Mesendoderm (in vitro differentiated cells): ENCODE measurements around the gene DDX49.

ENCODE experiments used
- DNase-seq: peaks from one replicate; pipeline ENCODE4 v3.0.0; 2013
- H2AK5ac ChIP-seq: 2 replicates; pipeline ENCODE4 v1.6.1; 2013; ENCODE audit warnings: low read length, inconsistent platforms
- H2BK120ac ChIP-seq: 2 replicates; pipeline ENCODE4 v1.6.1; 2013; ENCODE audit warnings: low read depth, mild to moderate bottlenecking, low read length, moderate library complexity, mixed read lengths
- H2BK15ac ChIP-seq: replicated peaks from 2 replicates; pipeline ENCODE4 v1.6.1; 2013; ENCODE audit warnings: low read depth, mild to moderate bottlenecking, moderate library complexity
- H2BK5ac ChIP-seq: 2 replicates; pipeline ENCODE4 v1.6.1; 2013; ENCODE audit warnings: low read length, inconsistent platforms
- H3K18ac ChIP-seq: 2 replicates; pipeline ENCODE4 v1.6.1; 2013; ENCODE audit warnings: mild to moderate bottlenecking, low read length, mixed read lengths
- H3K23ac ChIP-seq: one replicate; pipeline ENCODE4 v1.6.1; 2013; ENCODE audit warnings: low read length
- H3K27ac ChIP-seq: 2 replicates; pipeline ENCODE4 v1.5.1; 2013; ENCODE audit warnings: low read depth, mild to moderate bottlenecking, inconsistent platforms, low read length, moderate library complexity
- H3K27me3 ChIP-seq: 2 replicates; pipeline ENCODE4 v1.6.1; 2013; ENCODE audit warnings: low read length, control low read depth, mild to moderate bottlenecking, inconsistent platforms; ENCODE audit not compliant: insufficient read depth, poor library complexity
- H3K36me3 ChIP-seq: 2 replicates; pipeline ENCODE4 v1.6.1; 2013; ENCODE audit warnings: low read length, inconsistent platforms; ENCODE audit not compliant: control insufficient read depth, insufficient read depth
- H3K4ac ChIP-seq: one replicate; pipeline ENCODE4 v1.6.1; 2013; ENCODE audit warnings: low read depth, mild to moderate bottlenecking, low read length, moderate library complexity
- H3K4me1 ChIP-seq: 2 replicates; pipeline ENCODE4 v1.6.1; 2013; ENCODE audit warnings: low read depth, low read length, inconsistent platforms; ENCODE audit not compliant: control insufficient read depth
- H3K4me2 ChIP-seq: 2 replicates; pipeline ENCODE4 v1.6.1; 2013; ENCODE audit warnings: low read length
- H3K4me3 ChIP-seq: 2 replicates; pipeline ENCODE4 v1.5.1; 2013; ENCODE audit warnings: mild to moderate bottlenecking, low read length
- H3K56ac ChIP-seq: one replicate; pipeline ENCODE4 v1.6.1; 2013; ENCODE audit warnings: low read length
- H3K79me1 ChIP-seq: 2 replicates; pipeline ENCODE4 v1.6.1; 2013; ENCODE audit warnings: low read length, inconsistent platforms
- H3K79me2 ChIP-seq: 2 replicates; pipeline ENCODE4 v1.6.1; 2013; ENCODE audit warnings: mild to moderate bottlenecking, low read length; ENCODE audit not compliant: control insufficient read depth, insufficient read depth
- H3K9ac ChIP-seq: 2 replicates; pipeline ENCODE4 v1.6.1; 2013; ENCODE audit warnings: low read length, inconsistent platforms
- H4K5ac ChIP-seq: one replicate; pipeline ENCODE4 v1.6.1; 2013; ENCODE audit warnings: low read length
- H4K8ac ChIP-seq: one replicate; pipeline ENCODE4 v1.6.1; 2013; ENCODE audit warnings: low read depth, mild to moderate bottlenecking, control low read depth, low read length, moderate library complexity
- WGBS: extraction: QIAGEN DNeasy Blood & Tissue Kit; methylation state at CpG from one replicate; pipeline ENCODE4 v1.1.7; 2013; ENCODE audit warnings: low lambda C conversion rate, missing lambda C conversion rate; ENCODE audit not compliant: insufficient coverage; ENCODE audit errors: extremely low coverage; 5-methylcytosine and 5-hydroxymethylcytosine counted together

DDX49 gene

DNA sequence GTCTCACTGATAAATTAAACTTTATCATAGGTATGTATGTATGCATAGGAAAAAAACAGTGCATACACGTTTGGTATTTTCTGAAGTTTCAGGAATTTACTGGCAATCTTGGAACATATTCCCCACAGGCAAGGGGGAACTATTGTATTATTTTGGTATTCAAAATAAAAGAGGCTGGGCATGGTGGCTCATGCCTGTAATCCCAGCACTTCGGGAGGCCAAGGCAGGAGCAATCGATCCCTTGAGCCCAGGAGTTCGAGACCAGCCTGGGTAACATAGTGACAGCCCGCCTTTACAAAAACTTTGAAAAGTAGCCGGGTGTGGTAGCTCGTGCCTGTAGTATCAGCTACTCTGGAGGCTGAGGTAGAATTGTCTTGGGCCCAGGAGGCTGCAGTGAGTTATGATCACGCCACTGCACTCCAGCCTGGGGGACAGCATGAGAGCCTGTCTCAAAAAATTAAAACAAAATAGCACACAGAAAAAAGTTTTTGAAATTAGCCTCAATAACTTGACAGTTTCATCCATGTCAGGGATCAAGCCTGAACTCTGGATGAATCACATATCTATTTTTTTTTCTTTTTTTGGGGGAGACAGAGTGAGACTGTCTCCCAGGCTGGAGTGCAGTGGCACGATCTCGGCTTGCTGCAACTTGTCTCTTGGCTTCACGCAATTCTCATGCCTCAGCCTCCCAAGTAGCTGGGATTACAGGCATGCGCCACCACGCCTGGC, 50.6 kb downstream of the DDX49 start:
- no peak overlapping the region for H3K9ac ChIP-seq
- H3K36me3 ChIP-seq = no peaks in the 10 kb centered on the region
- H3K79me2 ChIP-seq = no peaks in the 10 kb centered on the region
- DNase-seq = no peak
- no peak overlapping the region for H3K23ac ChIP-seq
- no peaks in the 10 kb centered on the region for H3K27me3 ChIP-seq
- H2BK5ac ChIP-seq = no peak overlapping the region
- no peaks in the 10 kb centered on the region for H3K4me1 ChIP-seq
- no peak overlapping the region for H3K18ac ChIP-seq
- no peak overlapping the region for H2BK120ac ChIP-seq
- no peak overlapping the region for H3K4me3 ChIP-seq
- H3K27ac ChIP-seq = no peak overlapping the region
- no peak overlapping the region for H3K4me2 ChIP-seq
- no peak overlapping the region for H2BK15ac ChIP-seq
- no peak overlapping the region for H2AK5ac ChIP-seq
- no CpG with 5 or more reads among the region's 13 CpGs for WGBS
- H3K56ac ChIP-seq = no peak overlapping the region
- no peak overlapping the region for H4K8ac ChIP-seq
- no peak overlapping the region for H4K5ac ChIP-seq
- H3K79me1 ChIP-seq = no peaks in the 10 kb centered on the region
- H3K4ac ChIP-seq = no peak overlapping the region

DNA sequence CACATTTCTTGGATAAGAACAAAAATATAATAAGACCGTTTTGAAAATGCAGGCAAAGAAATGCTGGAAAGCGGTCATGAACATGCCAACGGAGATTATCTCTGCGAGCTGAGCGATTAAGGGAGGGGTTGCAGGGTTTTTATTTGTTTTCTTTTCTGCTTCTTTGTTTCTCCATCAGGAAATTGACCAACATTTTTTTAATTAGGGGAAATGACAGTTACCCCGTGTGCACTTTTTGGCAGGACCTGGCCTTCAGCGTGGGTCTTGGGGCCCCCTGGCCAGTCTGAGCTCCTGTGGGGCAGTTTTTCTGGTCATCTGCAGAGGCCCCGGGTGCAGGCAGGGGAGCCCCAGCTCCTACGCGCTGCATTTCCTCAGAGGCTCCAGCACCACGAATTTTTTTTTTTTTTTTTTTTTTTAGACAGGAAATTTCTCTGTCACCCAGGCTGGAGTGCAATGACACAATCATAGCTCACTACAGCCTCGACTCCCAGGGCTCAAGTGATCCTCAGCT, 52.8 kb downstream of the DDX49 start:
- no peak overlapping the region for H3K4me3 ChIP-seq
- H3K4ac ChIP-seq = no peak overlapping the region
- no peak overlapping the region for H4K5ac ChIP-seq
- H2BK120ac ChIP-seq = no peak overlapping the region
- no peak overlapping the region for H4K8ac ChIP-seq
- H3K79me1 ChIP-seq = no peaks in the 10 kb centered on the region
- no peaks in the 10 kb centered on the region for H3K36me3 ChIP-seq
- no peak overlapping the region for H2BK15ac ChIP-seq
- H3K56ac ChIP-seq = no peak overlapping the region
- H3K4me1 ChIP-seq = no peaks in the 10 kb centered on the region
- no peak overlapping the region for H3K9ac ChIP-seq
- no peak for DNase-seq
- no peak overlapping the region for H2BK5ac ChIP-seq
- H3K4me2 ChIP-seq = no peak overlapping the region
- H3K23ac ChIP-seq = no peak overlapping the region
- no peak overlapping the region for H3K27ac ChIP-seq
- H2AK5ac ChIP-seq = no peak overlapping the region
- H3K79me2 ChIP-seq = no peaks in the 10 kb centered on the region
- no peak overlapping the region for H3K18ac ChIP-seq
- no CpG with 5 or more reads among the region's 12 CpGs for WGBS
- H3K27me3 ChIP-seq = no peaks in the 10 kb centered on the region

DNA sequence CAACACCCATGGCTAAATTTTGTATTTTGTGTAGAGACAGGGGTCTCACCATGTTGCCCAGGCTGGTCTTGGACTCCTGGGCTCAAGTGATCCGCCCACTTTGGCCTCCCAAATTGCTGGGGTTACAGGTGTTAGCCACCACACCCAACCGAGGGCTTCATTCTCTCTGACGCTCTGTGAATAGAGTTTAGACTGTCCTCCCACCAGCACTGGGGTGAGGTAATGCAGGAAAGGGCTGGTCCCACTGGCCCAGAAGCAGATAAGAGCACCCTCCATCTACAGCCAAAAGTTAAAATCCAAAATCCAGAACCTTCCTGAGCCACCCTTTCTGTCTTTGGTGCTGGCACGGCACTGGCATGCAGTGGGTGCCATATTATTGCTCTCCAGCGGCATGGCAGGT, 53.3 kb downstream of the DDX49 start:
- no peak overlapping the region for H3K23ac ChIP-seq
- no peaks in the 10 kb centered on the region for H3K27me3 ChIP-seq
- no peak overlapping the region for H3K9ac ChIP-seq
- H3K56ac ChIP-seq = no peak overlapping the region
- H2AK5ac ChIP-seq = no peak overlapping the region
- no peaks in the 10 kb centered on the region for H3K36me3 ChIP-seq
- no peak for DNase-seq
- no peak overlapping the region for H3K4me2 ChIP-seq
- no peaks in the 10 kb centered on the region for H3K79me1 ChIP-seq
- no peak overlapping the region for H4K8ac ChIP-seq
- no peak overlapping the region for H2BK5ac ChIP-seq
- WGBS = no CpG with 5 or more reads among the region's 5 CpGs
- H3K4me1 ChIP-seq = no peaks in the 10 kb centered on the region
- no peak overlapping the region for H3K18ac ChIP-seq
- H3K4me3 ChIP-seq = no peak overlapping the region
- H3K4ac ChIP-seq = no peak overlapping the region
- H2BK15ac ChIP-seq = no peak overlapping the region
- no peaks in the 10 kb centered on the region for H3K79me2 ChIP-seq
- no peak overlapping the region for H3K27ac ChIP-seq
- H2BK120ac ChIP-seq = no peak overlapping the region
- H4K5ac ChIP-seq = no peak overlapping the region

DNA sequence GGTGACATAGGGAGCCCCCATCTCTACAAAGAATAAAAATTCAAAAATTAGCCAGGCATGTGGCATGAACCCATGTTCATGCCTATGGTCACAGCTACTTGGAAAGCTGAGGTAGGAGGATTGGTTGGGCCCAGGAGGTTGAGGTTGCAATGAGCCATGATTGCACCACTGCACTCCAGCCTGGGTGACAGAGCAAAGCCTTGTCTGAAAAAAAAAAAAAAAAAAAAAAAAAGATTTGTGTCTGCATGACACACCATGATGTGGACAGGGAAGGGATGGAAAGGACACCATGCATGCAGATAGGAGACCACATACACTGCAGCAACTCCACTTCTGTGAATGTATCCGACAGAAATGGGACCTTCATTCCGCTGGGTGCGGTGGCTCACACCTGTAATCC, 55.5 kb downstream of the DDX49 start:
- no peaks in the 10 kb centered on the region for H3K79me1 ChIP-seq
- no peak for DNase-seq

DNA sequence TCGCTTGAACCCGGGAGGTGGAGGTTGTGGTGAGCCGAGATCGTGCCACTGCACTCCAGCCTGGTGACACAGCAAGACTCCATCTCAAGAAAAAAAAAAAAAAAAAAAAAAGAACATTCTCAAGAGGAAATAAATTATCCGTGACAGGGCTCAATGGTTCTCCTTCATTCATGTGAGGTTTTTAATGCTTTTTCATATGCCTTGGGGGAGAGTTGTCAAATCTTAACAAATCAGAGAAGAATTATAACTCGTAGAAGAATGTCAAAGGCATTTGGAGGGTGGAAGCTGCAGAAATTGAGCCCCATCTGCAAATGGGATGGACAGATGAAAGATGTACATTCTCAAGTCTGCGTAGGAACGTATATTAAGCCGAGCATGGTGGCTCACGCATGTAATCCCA, 56.4 kb downstream of the DDX49 start:
- Histone ChIP-seq H3K79me2 (no peaks in the 10 kb centered on the region), H3K79me1 (no peaks in the 10 kb centered on the region), H3K27me3 (no peaks in the 10 kb centered on the region), H3K18ac (no peak overlapping the region), H3K23ac (no peak overlapping the region), H3K4me3 (no peak overlapping the region), H3K56ac (no peak overlapping the region), H2AK5ac (no peak overlapping the region), H3K4me1 (no peaks in the 10 kb centered on the region), H4K5ac (no peak overlapping the region), H3K4me2 (no peak overlapping the region), H4K8ac (no peak overlapping the region), H3K9ac (no peak overlapping the region), H3K4ac (no peak overlapping the region), H2BK120ac (no peak overlapping the region), H3K36me3 (no peaks in the 10 kb centered on the region), H2BK5ac (no peak overlapping the region), H2BK15ac (no peak overlapping the region), H3K27ac (no peak overlapping the region)
- no peak for DNase-seq
- no CpG with 5 or more reads among the region's 10 CpGs for WGBS

More for the DNA sequence above, 55.5 kb downstream of the DDX49 start:
- Histone ChIP-seq H4K5ac (no peak overlapping the region), H4K8ac (no peak overlapping the region), H3K27ac (no peak overlapping the region), H3K36me3 (no peaks in the 10 kb centered on the region), H3K27me3 (no peaks in the 10 kb centered on the region), H3K9ac (no peak overlapping the region), H3K56ac (no peak overlapping the region), H3K4me2 (no peak overlapping the region), H3K18ac (no peak overlapping the region), H3K4me1 (no peaks in the 10 kb centered on the region), H2BK5ac (no peak overlapping the region), H3K23ac (no peak overlapping the region), H3K4ac (no peak overlapping the region), H2AK5ac (no peak overlapping the region), H3K4me3 (no peak overlapping the region), H3K79me2 (no peaks in the 10 kb centered on the region), H2BK15ac (no peak overlapping the region), H2BK120ac (no peak overlapping the region)
- no CpG with 5 or more reads among the region's 3 CpGs for WGBS
